Stimulated activated CD8-positive, alpha-beta memory T cell treated with anti-CD3 and anti-CD28 coated beads, Interleukin-7, amount 100 ng/mL, for 1 hour (primary cell): ENCODE measurements around the gene CACNA1C.

Source experiments
- DNase-seq, 2 donors: peaks; one replicate each; pipeline ENCODE4 v3.0.0-alpha.2; 2020; ENCODE audit warnings: low read depth in 2 of 2

The CACNA1C gene

GRCh38 chr12:2645460-2645859, 592.7 kb downstream of the CACNA1C start:
- no peak for DNase-seq

- DNase-seq, result no peak
Observed at GRCh38 chr12:2646341-2646740, 593.6 kb downstream of the CACNA1C start.

DNA sequence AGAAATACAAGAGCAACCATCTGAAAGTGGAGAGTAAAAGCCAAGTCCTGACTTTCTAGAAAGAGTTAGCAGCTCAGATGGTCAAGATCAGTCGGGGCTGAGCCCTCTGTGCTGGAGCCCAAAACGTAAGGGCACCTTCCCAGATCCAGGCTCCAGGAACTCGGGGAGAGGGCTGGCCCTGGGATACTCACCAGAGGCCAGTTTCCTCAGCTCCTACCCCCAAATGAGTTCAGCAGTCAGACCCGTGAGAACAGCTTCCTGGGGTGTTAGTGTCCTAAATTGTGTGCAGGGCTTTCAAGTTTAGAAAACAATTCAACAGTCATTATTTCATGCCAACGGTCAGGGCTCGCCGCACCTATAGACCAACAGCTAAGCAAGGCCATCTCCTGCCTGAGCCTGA, 594.4 kb downstream of the CACNA1C start:
- no peak for DNase-seq

DNA sequence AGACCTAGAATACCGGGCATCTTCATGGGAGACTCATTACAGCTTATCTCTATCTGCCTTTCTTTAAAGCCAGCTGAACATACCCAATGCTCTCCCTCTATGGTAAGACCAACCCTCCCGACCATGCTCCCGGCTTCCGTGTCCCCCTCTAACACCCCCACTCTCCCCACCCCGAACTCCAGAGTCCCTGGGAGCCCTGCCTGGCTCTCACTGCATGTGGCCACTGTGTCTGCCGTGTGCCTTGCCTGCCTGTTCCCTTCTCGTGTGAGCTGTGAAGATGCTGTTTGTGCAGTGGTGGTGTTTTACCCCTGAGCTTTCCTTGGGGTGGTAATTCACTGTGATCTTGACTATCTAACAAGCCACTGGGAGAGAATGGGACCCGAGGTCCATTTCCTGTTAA, 595.6 kb downstream of the CACNA1C start:
- DNase-seq, result no peak

- no peak for DNase-seq
Observed at GRCh38 chr12:2649201-2650030, 596.6 kb downstream of the CACNA1C start.

GRCh38 chr12:2650261-2651067, 597.7 kb downstream of the CACNA1C start:
- DNase-seq, result no peak

DNA sequence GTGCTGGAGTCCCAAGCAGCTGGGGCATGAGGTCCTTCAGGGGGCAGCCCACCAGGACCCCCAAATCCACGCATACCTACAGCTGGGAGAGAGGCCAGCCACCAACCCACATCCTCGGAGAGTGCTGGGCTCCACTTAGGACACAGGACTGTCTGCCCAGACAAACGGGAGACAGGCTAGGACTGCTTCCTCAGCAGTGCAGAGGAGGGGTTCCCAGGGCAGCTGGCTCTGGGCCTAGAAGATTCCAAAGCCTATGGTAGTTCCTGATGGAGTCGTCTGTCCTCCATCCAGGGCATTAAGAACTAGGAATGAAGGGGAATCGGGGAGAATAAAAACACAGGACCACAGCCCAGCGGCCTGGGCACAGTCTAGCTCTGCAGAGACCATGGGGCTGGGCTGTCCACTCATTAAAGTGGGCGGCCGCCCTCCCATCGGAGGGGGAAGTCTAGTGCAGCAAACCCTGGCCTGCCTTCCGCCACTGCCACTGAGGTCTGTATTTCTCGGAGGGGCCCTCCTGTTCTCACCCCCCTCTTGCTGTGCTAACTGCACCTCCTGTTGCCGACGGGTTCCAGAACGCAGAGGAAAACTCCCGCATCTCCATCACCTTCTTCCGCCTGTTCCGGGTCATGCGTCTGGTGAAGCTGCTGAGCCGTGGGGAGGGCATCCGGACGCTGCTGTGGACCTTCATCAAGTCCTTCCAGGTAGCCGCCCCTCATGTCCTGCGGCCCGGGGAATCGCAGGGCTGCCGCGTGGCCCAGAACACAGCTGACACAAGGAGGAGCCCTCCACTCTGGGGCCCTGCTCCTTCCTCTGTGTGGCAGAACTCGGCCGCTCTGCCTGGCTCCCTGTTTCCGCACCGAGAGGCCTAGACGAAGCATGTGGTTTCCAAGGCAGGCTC, 598.5 kb downstream of the CACNA1C start:
- DNase-seq, result no peak

GRCh38 chr12:2652011-2652400, 599.2 kb downstream of the CACNA1C start:
- DNase-seq, result no peak

DNA sequence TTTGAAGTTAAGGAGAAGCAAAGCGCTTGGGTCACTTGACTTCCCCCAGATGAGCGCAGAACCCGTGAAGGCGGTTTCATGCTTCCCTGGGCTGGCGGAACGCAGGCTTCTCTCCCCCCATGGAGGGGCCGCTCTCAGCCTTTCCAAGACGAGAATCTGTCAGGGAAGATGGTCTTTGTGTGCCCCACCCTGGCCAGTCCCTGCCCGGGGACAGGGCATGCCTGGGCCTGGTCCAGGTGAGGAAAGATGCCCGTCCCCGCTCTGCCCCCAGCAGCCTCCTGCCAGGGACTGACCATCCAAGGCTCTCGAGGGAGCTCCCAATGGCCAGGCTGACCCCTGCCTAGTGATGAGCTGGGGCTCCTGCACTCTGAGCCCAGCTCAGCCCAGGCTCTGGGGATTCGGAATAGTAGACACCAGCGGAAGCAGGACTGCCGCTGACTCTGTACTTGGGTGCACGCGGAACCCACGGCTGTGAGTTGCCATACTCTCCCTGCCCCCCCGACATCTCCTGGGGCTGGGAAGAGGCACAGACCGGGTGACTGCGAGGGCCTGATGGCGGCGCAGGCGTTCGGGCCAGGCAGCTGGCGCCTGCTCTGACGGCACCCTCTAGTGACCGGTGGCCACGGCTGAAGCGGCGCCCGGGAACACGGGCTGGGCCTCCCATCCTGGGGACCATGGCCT, 599.8 kb downstream of the CACNA1C start:
- DNase-seq, result no peak

DNA sequence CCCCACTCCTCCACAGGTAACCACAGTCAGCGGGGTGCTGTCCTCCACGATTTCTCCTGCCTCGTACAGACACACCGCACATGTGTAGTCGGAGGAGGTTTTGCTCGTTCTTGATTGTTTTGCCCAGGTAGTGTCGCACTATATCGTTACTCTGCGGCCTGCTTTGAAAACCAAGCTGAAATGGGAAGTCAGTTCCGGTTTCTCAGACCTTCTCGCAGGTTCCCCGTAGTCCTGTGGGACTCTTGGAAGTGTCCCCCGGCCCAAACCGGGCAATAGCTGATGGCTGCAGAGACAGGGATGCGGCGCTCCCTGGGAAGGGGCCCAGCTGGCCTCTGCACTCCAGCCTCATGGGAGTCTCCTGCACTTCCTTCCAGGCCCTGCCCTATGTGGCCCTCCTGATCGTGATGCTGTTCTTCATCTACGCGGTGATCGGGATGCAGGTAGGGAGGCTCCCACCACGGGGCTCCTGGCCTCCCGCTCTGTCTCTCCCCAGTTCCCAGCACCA, 600.7 kb downstream of the CACNA1C start:
- DNase-seq, result no peak

GRCh38 chr12:2654311-2654710, 601.5 kb downstream of the CACNA1C start:
- DNase-seq, result no peak

DNA sequence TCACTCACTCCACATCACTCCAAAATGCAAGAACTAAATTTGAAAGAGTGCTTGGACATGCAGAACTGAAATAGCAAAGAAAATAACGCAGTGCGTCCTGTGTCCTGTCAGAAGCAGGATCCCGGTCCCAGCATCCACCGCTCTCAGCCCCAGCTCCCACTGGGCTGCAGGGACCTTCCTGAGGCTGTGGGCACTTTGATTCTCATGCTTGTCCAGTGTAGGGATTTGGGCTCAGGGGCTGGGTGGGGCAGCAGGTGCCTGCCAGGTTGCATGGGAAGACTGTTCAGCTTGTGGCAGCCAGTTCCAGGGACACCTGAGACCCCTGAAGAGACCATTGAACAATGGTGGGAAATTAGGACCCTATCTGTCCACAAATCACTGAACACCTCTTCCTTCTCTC, 602.0 kb downstream of the CACNA1C start:
- no peak for DNase-seq

GRCh38 chr12:2662524-2662923, 609.7 kb downstream of the CACNA1C start:
- no peak for DNase-seq

- DNase-seq, result no peak
Observed at GRCh38 chr12:2664721-2665577, 612.2 kb downstream of the CACNA1C start.

DNA sequence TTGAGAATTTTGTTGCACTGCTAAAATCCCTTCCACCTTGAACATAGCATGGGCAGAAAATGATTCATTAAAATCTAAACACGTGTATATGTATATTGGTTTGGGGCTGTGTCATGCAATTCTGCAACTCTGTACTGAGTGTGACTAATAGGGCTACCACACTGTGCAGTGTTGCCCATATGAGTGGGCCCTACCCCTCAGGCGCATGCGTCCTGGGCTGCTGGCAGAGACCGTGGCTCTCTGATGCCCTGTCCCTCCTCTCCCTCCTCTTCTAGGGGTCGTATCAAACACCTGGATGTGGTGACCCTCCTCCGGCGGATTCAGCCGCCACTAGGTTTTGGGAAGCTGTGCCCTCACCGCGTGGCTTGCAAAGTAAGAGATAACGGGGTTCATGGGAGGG, 613.6 kb downstream of the CACNA1C start:
- no peak for DNase-seq

GRCh38 chr12:2666846-2667245, 614.1 kb downstream of the CACNA1C start:
- DNase-seq, result no peak

- no peak for DNase-seq
Observed at GRCh38 chr12:2667716-2668440, 615.1 kb downstream of the CACNA1C start.

- no peak for DNase-seq
Observed at GRCh38 chr12:2668816-2669215, 616.0 kb downstream of the CACNA1C start.

GRCh38 chr12:2669560-2669959, 616.8 kb downstream of the CACNA1C start:
- DNase-seq, result no peak

DNA sequence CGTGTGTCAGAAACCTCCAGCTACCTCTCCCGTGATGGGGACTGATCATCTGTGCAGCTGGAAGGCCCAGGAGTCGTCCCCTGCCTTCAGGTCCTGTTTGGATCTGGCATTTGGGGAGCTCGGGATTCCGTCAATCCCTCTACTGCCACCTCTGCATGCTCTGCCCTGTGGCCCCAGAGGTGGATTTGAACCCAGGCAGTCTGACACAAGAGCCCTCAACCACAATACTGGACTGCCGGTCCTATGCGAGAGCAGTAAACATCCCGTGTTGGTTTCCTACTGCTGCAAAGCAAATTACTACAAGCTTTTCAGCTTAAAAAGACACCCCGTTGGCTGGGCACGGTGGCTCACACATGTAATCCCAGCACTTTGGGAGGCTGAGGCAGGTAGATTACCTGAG, 620.1 kb downstream of the CACNA1C start:
- no peak for DNase-seq
